K562 (cell line): ENCODE measurements around the gene HEMK1. TPM values are rescaled to one million over a fixed set of nuclear protein-coding genes. Genes with fewer than 3 reads are reported as not detected.

Experiments used
- ARID1B ChIP-seq: fragments of 450-650 bp; IDR thresholded peaks from 2 replicates; pipeline ENCODE4 v1.6.1; 2016; ENCODE audit warnings: antibody characterized with exemption, mild to moderate bottlenecking, inconsistent platforms
- ATF7 ChIP-seq: fragments of 450-650 bp; IDR thresholded peaks from 2 replicates; pipeline ENCODE4 v1.7.1; 2014; ENCODE audit warnings: mild to moderate bottlenecking, moderate library complexity
- CBFA2T2 ChIP-seq: fragments of 450-650 bp; conservative IDR thresholded peaks from 2 replicates; pipeline ENCODE4 v1.6.1; 2017; ENCODE audit warnings: mild to moderate bottlenecking
- CEBPG ChIP-seq, 3 experiments: fragments of 200-800 bp in 1 of 3; sonication (Bioruptor generic) in 1 of 3; sonication (generic) in 1 of 3; formaldehyde crosslinking in 1 of 3; IDR thresholded peaks in 2 of 3; conservative IDR thresholded peaks in 1 of 3; 2 replicates each; pipeline versions ENCODE4 v1.6.1 to v1.8.0; 2016 to 2022; ENCODE audit warnings: missing compliant biosample characterization in 2 of 3, missing genetic modification characterization in 2 of 3, mild to moderate bottlenecking in 1 of 3, missing genetic modification reagents in 1 of 3
- CREB1 ChIP-seq, 2 experiments: sonication (generic) in 1 of 2; formaldehyde crosslinking in 1 of 2; IDR thresholded peaks; 2 replicates each; pipeline versions ENCODE4 v1.6.1 to v1.8.0; 2012 to 2022; ENCODE audit warnings: inconsistent platforms in 1 of 2, mild to moderate bottlenecking in 1 of 2, missing genetic modification reagents in 1 of 2, moderate library complexity in 1 of 2
- CTBP1 ChIP-seq: fragments of 450-650 bp; IDR thresholded peaks from 2 replicates; pipeline ENCODE4 v1.6.1; 2016; ENCODE audit warnings: borderline replicate concordance
- DPF2 ChIP-seq: fragments of 450-650 bp; IDR thresholded peaks from 2 replicates; pipeline ENCODE4 v1.6.1; 2016
- E2F3 ChIP-seq: fragments of 250-450 bp; sonication (Bioruptor Pico); IDR thresholded peaks from 2 replicates; pipeline ENCODE4 v1.4.0; 2020; ENCODE audit warnings: mild to moderate bottlenecking
- EGR1 ChIP-seq: fragments of 450-650 bp; conservative IDR thresholded peaks from 2 replicates; pipeline ENCODE4 v1.6.1; 2017; ENCODE audit warnings: mild to moderate bottlenecking
- ELF1 ChIP-seq: fragments of 200-800 bp; sonication (Bioruptor generic); IDR thresholded peaks from 2 replicates; pipeline ENCODE4 v1.6.1; 2016; ENCODE audit warnings: missing genetic modification characterization, missing compliant biosample characterization
- FOXK2 ChIP-seq, 2 experiments: fragments of 450-650 bp; IDR thresholded peaks in 1 of 2; conservative IDR thresholded peaks in 1 of 2; 2 replicates each; pipeline ENCODE4 v1.6.1; 2016; ENCODE audit warnings: low read depth in 2 of 2, mild to moderate bottlenecking in 1 of 2
- FOXP4 ChIP-seq: sonication (generic); formaldehyde crosslinking; IDR thresholded peaks from 2 replicates; pipeline ENCODE4 v1.8.0; 2022; ENCODE audit warnings: mild to moderate bottlenecking, missing genetic modification reagents, borderline replicate concordance
- HDGF ChIP-seq: fragments of 450-650 bp; IDR thresholded peaks from 2 replicates; pipeline ENCODE4 v1.6.1; 2016
- HNRNPH1 ChIP-seq: fragments of 200-400 bp; formaldehyde crosslinking; optimal IDR thresholded peaks from 2 replicates; pipeline ENCODE3; 2017; ENCODE audit warnings: low read depth, mild to moderate bottlenecking, low read length, moderate library complexity
- MYNN ChIP-seq, 2 experiments: sonication (generic); formaldehyde crosslinking in 1 of 2; IDR thresholded peaks; 2 replicates each; pipeline versions ENCODE4 v1.5.0 to v1.6.1; 2016 to 2020; ENCODE audit warnings: antibody characterized with exemption in 1 of 2, missing genetic modification reagents in 1 of 2
- NCOA1 ChIP-seq: fragments of 450-650 bp; IDR thresholded peaks from 2 replicates; pipeline ENCODE4 v1.6.1; 2016; ENCODE audit warnings: low read depth
- NEUROD1 ChIP-seq: fragments of 150-350 bp; IDR thresholded peaks from 2 replicates; pipeline ENCODE4 v1.6.1; 2014; ENCODE audit warnings: borderline replicate concordance, low read length, low read depth; ENCODE audit not compliant: partially characterized antibody
- POLR2AphosphoS5 ChIP-seq: IDR thresholded peaks from 2 replicates; pipeline ENCODE4 v1.6.1; 2011; ENCODE audit warnings: mild to moderate bottlenecking, low read depth, low read length, moderate library complexity; ENCODE audit not compliant: control insufficient read depth, insufficient read depth
- RBBP5 ChIP-seq: fragments of 200-600 bp; sonication (generic); IDR thresholded peaks from 2 replicates; pipeline ENCODE4 v1.6.1; 2012; ENCODE audit warnings: borderline replicate concordance, mild to moderate bottlenecking, low read length, control low read depth, inconsistent platforms; ENCODE audit not compliant: insufficient read depth, poor library complexity, severe bottlenecking
- SIX5 ChIP-seq, 2 experiments: IDR thresholded peaks; 2 replicates each; pipeline ENCODE4 v1.6.1; 2011; ENCODE audit warnings: low read length in 2 of 2, borderline replicate concordance in 1 of 2, low read depth in 1 of 2, mild to moderate bottlenecking in 1 of 2, moderate library complexity in 1 of 2; ENCODE audit not compliant: insufficient read depth in 1 of 2
- SMARCA4 ChIP-seq: fragments of 450-650 bp; IDR thresholded peaks from 2 replicates; pipeline ENCODE4 v1.6.1; 2016
- VEZF1 ChIP-seq: fragments of 200-800 bp; sonication (Bioruptor generic); IDR thresholded peaks from 2 replicates; pipeline ENCODE4 v1.6.1; 2017; ENCODE audit warnings: missing genetic modification characterization, missing compliant biosample characterization
- ZBTB7A ChIP-seq: IDR thresholded peaks from 2 replicates; pipeline ENCODE4 v1.6.1; 2011; ENCODE audit warnings: low read depth, mild to moderate bottlenecking, low read length, moderate library complexity, borderline replicate concordance; ENCODE audit not compliant: control insufficient read depth
- ZNF140 ChIP-seq: fragments of 250-450 bp; sonication (Bioruptor Pico); IDR thresholded peaks from 2 replicates; pipeline ENCODE4 v1.8.0; 2021; ENCODE audit warnings: moderate library complexity, mild to moderate bottlenecking, inconsistent platforms
- polyA plus RNA-seq, 8 experiments: library from polyadenylated mRNA; depleted of rRNA in 4 of 8; stranded (reverse) in 5 of 8; unstranded in 3 of 8; fragments of >200 nt; fragmentation: Nextera tagmentation in 2 of 8; fragmentation: Illumina TruSeq in 1 of 8; extraction: Ambion mirVana in 2 of 8; extraction: Trizol in 1 of 8; gene quantifications; 2 replicates each; pipeline versions ENCODE4 v1.2.1 to v1.2.3, GENCODE V29; 2011 to 2014; ENCODE audit warnings: inconsistent platforms in 1 of 8, missing spikeins in 1 of 8
- total RNA-seq, 7 experiments: library from RNA; depleted of rRNA in 6 of 7; stranded (reverse); fragments of >200 nt in 6 of 7; fragmentation: Illumina TruSeq in 2 of 7; extraction: Trizol in 2 of 7; gene quantifications; 2 replicates each; pipeline versions ENCODE4 v1.2.1 to v1.2.3, GENCODE V29; 2011 to 2021; ENCODE audit warnings: low replicate concordance in 1 of 7

The HEMK1 gene
- total and polyA plus RNA-seq, 9 of the 15 experiments (the other 6 are each of a cell fraction or from before 2014, with no cell fraction given) = 2.0 to 16.8 (median 11.4) TPM

DNA sequence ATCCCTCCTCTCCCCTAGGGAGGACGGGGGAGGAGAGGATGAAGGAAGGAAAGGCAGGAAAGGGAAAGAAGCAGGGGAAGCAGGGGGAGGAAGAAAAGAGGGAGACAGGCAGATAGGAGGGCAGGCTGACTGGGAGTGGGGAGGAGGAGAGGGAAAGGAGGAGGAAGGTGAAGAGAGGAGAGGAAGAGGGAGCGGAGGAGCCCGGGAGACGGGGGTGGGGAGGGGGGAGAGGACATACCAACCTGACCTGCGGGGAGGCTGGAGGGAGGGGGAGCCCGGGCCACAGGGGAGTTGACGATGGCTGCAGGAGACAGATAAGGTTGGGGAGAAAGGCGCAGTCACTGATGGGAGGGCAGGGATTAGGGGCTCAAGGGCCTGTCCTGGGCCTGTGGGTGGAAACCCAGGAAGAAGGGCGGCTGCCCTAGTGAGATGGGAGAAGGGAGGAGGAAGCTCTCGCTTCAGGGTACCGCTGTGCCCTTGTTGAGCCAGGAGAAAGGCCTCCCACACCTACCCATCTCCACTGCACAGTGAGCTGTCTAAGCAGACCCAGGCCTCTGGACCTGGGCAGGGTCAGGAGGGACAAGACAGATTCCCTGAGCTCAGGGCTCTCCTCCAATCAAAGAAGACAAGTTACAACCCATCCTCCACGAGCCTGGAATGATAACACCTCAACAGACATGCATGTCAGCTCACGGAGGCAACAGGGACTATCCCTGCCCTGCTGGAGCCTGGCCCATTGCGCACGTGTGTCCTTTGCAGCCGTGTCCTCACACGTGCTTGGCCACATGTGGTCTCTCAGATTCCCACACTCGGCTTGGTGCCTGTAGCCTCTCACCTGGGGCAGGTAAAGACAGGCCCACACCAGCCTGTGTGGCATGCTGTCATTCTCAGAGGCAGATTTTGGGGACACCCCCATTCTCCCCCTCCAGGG, 29.7 kb upstream of the HEMK1 start (continued):
- TF ChIP-seq VEZF1 (CRISPR knock-in tag) (peak; percentile 98), NEUROD1 (peak; percentile 69), HNRNPH1 (no peak), ZBTB7A (peak; percentile 51; the same call in 1 of the 2 replicates), SMARCA4 (peak; percentile 91), MYNN (IDR thresholded peaks at IDR 0.05) (peak; percentile 52; the same call in 1 of the 2 replicates), MYNN (CRISPR knock-in tag; IDR thresholded peaks at IDR 0.05) (no peak), CBFA2T2 (peak; percentile 91), CREB1 (IDR thresholded peaks at IDR 0.05) (peak; percentile 47; the same call in 1 of the 2 replicates), CREB1 (CRISPR knock-in tag; IDR thresholded peaks at IDR 0.05) (no peak; the same call in 1 of the 2 replicates), EGR1 (peak; percentile 83), ATF7 (0 out of 2 replicates have a peak, but pooled peaks have one; percentile 30), HDGF (peak; percentile 95), ARID1B (peak; percentile 98), NCOA1 (peak; percentile 76; the same call in 1 of the 2 replicates), FOXK2 (conservative IDR thresholded peaks at IDR 0.05 in 1 of 2, IDR thresholded peaks at IDR 0.05 in 1 of 2; ENCODE audit: low read depth in 2 of 2) (peak; percentile 8 to 25; a peak in 3 of 4 replicates), ZNF140 (no peak), E2F3 (CRISPR knock-in tag) (no peak), CTBP1 (peak; percentile 98), SIX5 (IDR thresholded peaks at IDR 0.05; ENCODE audit: borderline replicate concordance in 1 of 2, insufficient read depth in 1 of 2, low read depth in 1 of 2, low read length in 2 of 2) (no peak), DPF2 (peak; percentile 95), CEBPG (CRISPR knock-in tag; IDR thresholded peaks at IDR 0.05) (no peak), CEBPG (tag; conservative IDR thresholded peaks at IDR 0.05 in 1 of 2, IDR thresholded peaks at IDR 0.05 in 1 of 2) (no peak), ELF1 (tag) (peak; percentile 57), RBBP5 (peak; percentile 37), POLR2AphosphoS5 (peak; percentile 70; the same call in 1 of the 2 replicates), FOXP4 (CRISPR knock-in tag) (peak; percentile 30; the same call in 1 of the 2 replicates)
